ENCODE data around the gene ARHGAP32. TPM values are rescaled to one million over a fixed set of nuclear protein-coding genes. Genes with fewer than 3 reads are reported as not detected.

Gene ARHGAP32
- total RNA-seq (ENCODE audit: low replicate concordance), result 18.1 and 20.1 TPM in 2 replicates

DNA sequence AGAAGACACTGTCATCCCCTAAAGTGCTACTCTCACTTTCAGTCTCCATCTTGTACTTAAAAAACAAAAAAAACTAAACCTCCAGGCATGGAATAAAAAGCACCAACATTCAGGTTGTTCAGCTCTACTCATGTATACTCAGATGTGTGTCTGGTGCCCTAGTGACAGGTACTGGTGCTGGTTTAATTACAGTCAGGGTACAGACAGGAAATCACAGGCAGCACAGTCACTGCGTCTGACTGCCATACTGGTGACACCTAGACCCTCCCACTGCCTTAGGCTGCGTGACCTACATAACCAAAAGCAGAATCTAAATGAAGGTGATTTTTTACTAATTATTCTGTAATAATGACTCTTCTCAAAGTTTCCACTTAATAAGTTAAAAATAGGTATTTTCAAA, at the start of gene ARHGAP32:
Gene ARHGAP32, minus strand, starts transcription at position 176 of the 400 bp plus-strand sequence. Its CDS starts 127 bp downstream, at position 49.
- no peak for DNase-seq (ENCODE audit: low read depth)
- TF ChIP-seq, protein P1, sequence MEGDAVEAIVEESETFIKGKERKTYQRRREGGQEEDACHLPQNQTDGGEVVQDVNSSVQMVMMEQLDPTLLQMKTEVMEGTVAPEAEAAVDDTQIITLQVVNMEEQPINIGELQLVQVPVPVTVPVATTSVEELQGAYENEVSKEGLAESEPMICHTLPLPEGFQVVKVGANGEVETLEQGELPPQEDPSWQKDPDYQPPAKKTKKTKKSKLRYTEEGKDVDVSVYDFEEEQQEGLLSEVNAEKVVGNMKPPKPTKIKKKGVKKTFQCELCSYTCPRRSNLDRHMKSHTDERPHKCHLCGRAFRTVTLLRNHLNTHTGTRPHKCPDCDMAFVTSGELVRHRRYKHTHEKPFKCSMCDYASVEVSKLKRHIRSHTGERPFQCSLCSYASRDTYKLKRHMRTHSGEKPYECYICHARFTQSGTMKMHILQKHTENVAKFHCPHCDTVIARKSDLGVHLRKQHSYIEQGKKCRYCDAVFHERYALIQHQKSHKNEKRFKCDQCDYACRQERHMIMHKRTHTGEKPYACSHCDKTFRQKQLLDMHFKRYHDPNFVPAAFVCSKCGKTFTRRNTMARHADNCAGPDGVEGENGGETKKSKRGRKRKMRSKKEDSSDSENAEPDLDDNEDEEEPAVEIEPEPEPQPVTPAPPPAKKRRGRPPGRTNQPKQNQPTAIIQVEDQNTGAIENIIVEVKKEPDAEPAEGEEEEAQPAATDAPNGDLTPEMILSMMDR (IDR thresholded peaks at IDR 0.05; ENCODE audit: insufficient read depth, low read length), result no peak
- H3K4me3 ChIP-seq (ENCODE audit: low read depth, low read length), result no peak within 1 kb of the TSS

- DNase-seq (ENCODE audit: low read depth), result no peak
- TF ChIP-seq, protein P1 (IDR thresholded peaks at IDR 0.05; ENCODE audit: insufficient read depth, low read length), result no peak
- no peak overlapping the region for H3K4me3 ChIP-seq (ENCODE audit: low read depth, low read length)
These were observed 47.1 kb upstream of the ARHGAP32 start for GRCh38 chr11:129239207-129239606.

- DNase-seq (ENCODE audit: low read depth), result no peak
- no peak overlapping the region for H3K4me3 ChIP-seq (ENCODE audit: low read depth, low read length)
- TF ChIP-seq, protein P1 (IDR thresholded peaks at IDR 0.05; ENCODE audit: insufficient read depth, low read length), result no peak
These were observed 45.9 kb upstream of the ARHGAP32 start for GRCh38 chr11:129237880-129238638.

DNA sequence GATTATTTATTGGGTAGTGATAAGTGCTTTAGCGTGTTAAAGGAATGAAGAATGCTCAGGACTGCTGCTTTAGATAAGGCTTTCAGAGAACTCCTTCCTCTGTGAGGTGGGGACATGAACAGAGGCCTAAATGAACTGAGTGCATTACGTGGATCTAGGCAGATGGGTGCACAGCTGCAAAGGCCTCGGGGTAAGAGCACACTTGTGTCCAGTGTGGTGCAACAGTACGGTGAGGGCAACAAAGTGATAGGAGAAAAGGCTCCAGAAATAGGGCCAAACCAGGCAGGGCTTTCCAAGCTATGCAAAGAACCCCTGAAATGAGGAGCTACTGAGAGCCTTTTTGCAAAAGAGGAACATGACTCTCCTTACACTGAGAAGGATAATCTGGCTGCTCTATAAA, 45.3 kb upstream of the ARHGAP32 start:
- DNase-seq (ENCODE audit: low read depth), result no peak
- TF ChIP-seq, protein P1 (IDR thresholded peaks at IDR 0.05; ENCODE audit: insufficient read depth, low read length), result no peak
- H3K4me3 ChIP-seq (ENCODE audit: low read depth, low read length), result no peak overlapping the region

GRCh38 chr11:129236850-129237249, 44.7 kb upstream of the ARHGAP32 start:
- no peak for DNase-seq (ENCODE audit: low read depth)
- H3K4me3 ChIP-seq (ENCODE audit: low read depth, low read length), result no peak overlapping the region
- TF ChIP-seq, protein P1 (IDR thresholded peaks at IDR 0.05; ENCODE audit: insufficient read depth, low read length), result no peak

- no peak for DNase-seq (ENCODE audit: low read depth)
- H3K4me3 ChIP-seq (ENCODE audit: low read depth, low read length), result no peak overlapping the region
- TF ChIP-seq, protein P1 (IDR thresholded peaks at IDR 0.05; ENCODE audit: insufficient read depth, low read length), result no peak
These were observed 42.9 kb upstream of the ARHGAP32 start for GRCh38 chr11:129234978-129235377.
